CD14-positive monocyte (primary cell): ENCODE measurements around the gene HERC5. TPM values are rescaled to one million over a fixed set of nuclear protein-coding genes. Genes with fewer than 3 reads are reported as not detected.

ENCODE experiments used
- DNase-seq, 3 donors: peaks; one replicate each; pipeline ENCODE4 v3.0.0-alpha.2; 2011 to 2022
- H2AFZ ChIP-seq: 2 replicates; pipeline ENCODE4 v1.6.0; 2012; ENCODE audit warnings: mild to moderate bottlenecking, low read depth, low read length, inconsistent platforms; ENCODE audit not compliant: insufficient read depth, poor library complexity, severe bottlenecking
- H3K27ac ChIP-seq, 2 donors: 1 replicate in 1 of 2; 2 replicates in 1 of 2; pipeline ENCODE4 v1.5.1; 2012 to 2013; ENCODE audit warnings: low read length in 2 of 2, control low read depth in 1 of 2, inconsistent platforms in 1 of 2, low read depth in 1 of 2, mild to moderate bottlenecking in 1 of 2
- H3K27me3 ChIP-seq, 2 donors: one replicate each; pipeline versions ENCODE4 v1.6.0 to v1.6.1; 2011 to 2013; ENCODE audit warnings: low read length in 2 of 2; ENCODE audit not compliant: control insufficient read depth in 2 of 2, insufficient read depth in 2 of 2
- H3K36me3 ChIP-seq, 2 donors: replicated peaks in 1 of 2; 1 replicate in 1 of 2; 2 replicates in 1 of 2; pipeline versions ENCODE4 v1.5.1 to v1.6.1; 2012 to 2013; ENCODE audit warnings: low read length in 2 of 2, control low read depth in 1 of 2, inconsistent platforms in 1 of 2, mild to moderate bottlenecking in 1 of 2; ENCODE audit not compliant: insufficient read depth in 2 of 2, control insufficient read depth in 1 of 2
- H3K4me1 ChIP-seq, 2 donors: 1 replicate in 1 of 2; 2 replicates in 1 of 2; pipeline versions ENCODE4 v1.5.1 to v1.6.1; 2012 to 2013; ENCODE audit warnings: low read length in 2 of 2, control low read depth in 1 of 2, inconsistent platforms in 1 of 2, mild to moderate bottlenecking in 1 of 2, moderate library complexity in 1 of 2; ENCODE audit not compliant: insufficient read depth in 2 of 2, control insufficient read depth in 1 of 2
- H3K4me2 ChIP-seq: replicated peaks from 2 replicates; pipeline ENCODE3; 2012; ENCODE audit warnings: low read length, moderate library complexity, mild to moderate bottlenecking; ENCODE audit not compliant: poor library complexity, severe bottlenecking; ENCODE audit errors: extremely low read depth
- H3K4me3 ChIP-seq, 3 experiments: fragments of 200-600 bp in 1 of 3; sonication (generic) in 1 of 3; replicated peaks in 1 of 3; 1 replicate in 2 of 3; 2 replicates in 1 of 3; pipeline ENCODE4 v1.5.1; 2011 to 2013; ENCODE audit warnings: low read length in 3 of 3, mild to moderate bottlenecking in 3 of 3, control low read depth in 2 of 3, low read depth in 2 of 3, inconsistent platforms in 1 of 3, moderate library complexity in 1 of 3
- H3K79me2 ChIP-seq: 2 replicates; pipeline ENCODE4 v1.6.0; 2012; ENCODE audit warnings: mild to moderate bottlenecking, control low read depth, inconsistent platforms, low read length, moderate library complexity; ENCODE audit not compliant: insufficient read depth
- H3K9ac ChIP-seq: 2 replicates; pipeline ENCODE4 v1.6.0; 2017; ENCODE audit warnings: low read length, mild to moderate bottlenecking; ENCODE audit not compliant: insufficient read depth, poor library complexity, severe bottlenecking
- H3K9me3 ChIP-seq, 2 donors: replicated peaks in 1 of 2; 1 replicate in 1 of 2; 2 replicates in 1 of 2; pipeline versions ENCODE4 v1.5.1 to v1.6.1; 2012 to 2013; ENCODE audit warnings: low read length in 2 of 2, control low read depth in 1 of 2; ENCODE audit not compliant: control insufficient read depth in 1 of 2, insufficient read depth in 1 of 2
- H4K20me1 ChIP-seq: 2 replicates; pipeline ENCODE4 v1.6.0; 2012; ENCODE audit warnings: mild to moderate bottlenecking, low read length, control low read depth, moderate library complexity; ENCODE audit not compliant: insufficient read depth
- H3K27ac Mint-ChIP-seq, 7 donors: one replicate each; pipeline ENCODE4 v1.8.0; 2020; ENCODE audit warnings: mild to moderate bottlenecking in 7 of 7, mixed read lengths in 7 of 7, moderate library complexity in 6 of 7, inconsistent platforms in 2 of 7
- H3K27me3 Mint-ChIP-seq, 3 donors: one replicate each; pipeline ENCODE4 v1.8.0; 2021 to 2022; ENCODE audit warnings: low read depth in 3 of 3, mild to moderate bottlenecking in 3 of 3, mixed read lengths in 3 of 3, moderate library complexity in 3 of 3, inconsistent platforms in 1 of 3
- H3K36me3 Mint-ChIP-seq, 2 donors: one replicate each; pipeline ENCODE4 v1.8.0; 2020; ENCODE audit warnings: mixed read lengths in 2 of 2, inconsistent platforms in 1 of 2, mild to moderate bottlenecking in 1 of 2
- H3K4me1 Mint-ChIP-seq: one replicate; pipeline ENCODE4 v1.8.0; 2020; ENCODE audit warnings: mild to moderate bottlenecking, mixed read lengths
- H3K4me3 Mint-ChIP-seq, 2 donors: one replicate each; pipeline ENCODE4 v1.8.0; 2020; ENCODE audit warnings: mild to moderate bottlenecking in 2 of 2, mixed read lengths in 2 of 2, moderate library complexity in 1 of 2
- H3K9me3 Mint-ChIP-seq, 7 donors: one replicate each; pipeline ENCODE4 v1.8.0; 2020 to 2022; ENCODE audit warnings: mixed read lengths in 7 of 7, mild to moderate bottlenecking in 6 of 7, moderate library complexity in 6 of 7, inconsistent platforms in 2 of 7
- CTCF ChIP-seq: fragments of 200-600 bp; IDR thresholded peaks from one replicate; pipeline ENCODE4 v1.8.0; 2022; ENCODE audit warnings: antibody characterized with exemption, mild to moderate bottlenecking
- WGBS: methylation state at CpG from one replicate; pipeline ENCODE4 v1.1.5; 2013; ENCODE audit warnings: missing lambda C conversion rate; ENCODE audit not compliant: insufficient coverage; 5-methylcytosine and 5-hydroxymethylcytosine counted together
- intact Hi-C, 2 donors: fragments of 100-400 bp; cut with micrococcal nuclease; formaldehyde crosslinking; loops; one replicate each; pipeline versions ENCODE4 v1.15.0 to v1.15.1; 2023
- polyA plus RNA-seq, 3 donors: library from polyadenylated mRNA; depleted of rRNA in 1 of 3; unstranded in 2 of 3; stranded (reverse) in 1 of 3; fragments of 300-500 nt in 2 of 3; fragments of >200 nt in 1 of 3; fragmentation: Illumina TruSeq in 2 of 3; gene quantifications; 1 replicate in 2 of 3; 2 replicates in 1 of 3; pipeline ENCODE4 v1.2.3, GENCODE V29; 2012 to 2021

HERC5 gene
- polyA plus RNA-seq, 3 donors = 2.9 to 10.4 (median 8.1) TPM

GRCh38 chr4:88439161-88439760 is 17.7 kb upstream of the HERC5 start:
- intact Hi-C loops = no loop called here
- Histone ChIP-seq H3K9ac (no peak overlapping the region), H3K79me2 (no peaks in the 10 kb centered on the region), H3K36me3 (peaks cover 4 to 26% of the 10 kb centered on the region in 2 donors), H3K4me2 (no peak overlapping the region), H3K27me3 (no peaks in the 10 kb centered on the region), H3K4me1 (no peaks in the 10 kb centered on the region), H4K20me1 (no peaks in the 10 kb centered on the region), H3K27ac (no peak overlapping the region), H3K9me3 (no peaks in the 10 kb centered on the region), H3K4me3 (no peak overlapping the region), H2AFZ (no peak overlapping the region)
- no peaks in the 10 kb centered on the region for H3K27me3 Mint-ChIP-seq
- no peaks in the 10 kb centered on the region for H3K4me1 Mint-ChIP-seq
- no peak overlapping the region for H3K4me3 Mint-ChIP-seq
- 91% methylated on average over 1 of the region's 3 CpGs for WGBS
- peaks cover 1 to 12% (median 7%) of the 10 kb centered on the region in 7 donors for H3K9me3 Mint-ChIP-seq
- H3K36me3 Mint-ChIP-seq = peaks cover 28 to 30% of the 10 kb centered on the region in 2 donors
- H3K27ac Mint-ChIP-seq = no peak overlapping the region
- no peak for TF ChIP-seq CTCF
- no peak for DNase-seq

- Histone ChIP-seq H3K79me2 (no peaks in the 10 kb centered on the region), H3K36me3 (peaks cover 4 to 26% of the 10 kb centered on the region in 2 donors), H2AFZ (no peak overlapping the region), H3K9ac (no peak overlapping the region), H3K4me1 (no peaks in the 10 kb centered on the region), H3K27ac (no peak overlapping the region), H3K27me3 (no peaks in the 10 kb centered on the region), H4K20me1 (no peaks in the 10 kb centered on the region), H3K9me3 (no peaks in the 10 kb centered on the region), H3K4me2 (no peak overlapping the region), H3K4me3 (no peak overlapping the region)
- H3K4me3 Mint-ChIP-seq = no peak overlapping the region
- no peak overlapping the region for H3K27ac Mint-ChIP-seq
- H3K36me3 Mint-ChIP-seq = peaks cover 26% of the 10 kb centered on the region in 2 donors
- TF ChIP-seq CTCF = no peak
- no peaks in the 10 kb centered on the region for H3K4me1 Mint-ChIP-seq
- DNase-seq = no peak
- intact Hi-C loops = no loop called here
- 100% methylated on average over 1 of the region's 1 CpG for WGBS
- H3K9me3 Mint-ChIP-seq = peaks cover 2 to 12% (median 7%) of the 10 kb centered on the region in 7 donors
- no peaks in the 10 kb centered on the region for H3K27me3 Mint-ChIP-seq
Measured at GRCh38 chr4:88440146-88440545, 16.8 kb upstream of the HERC5 start.
